ENCODE measurements around the gene LINC00632.

LINC00632 gene

DNA sequence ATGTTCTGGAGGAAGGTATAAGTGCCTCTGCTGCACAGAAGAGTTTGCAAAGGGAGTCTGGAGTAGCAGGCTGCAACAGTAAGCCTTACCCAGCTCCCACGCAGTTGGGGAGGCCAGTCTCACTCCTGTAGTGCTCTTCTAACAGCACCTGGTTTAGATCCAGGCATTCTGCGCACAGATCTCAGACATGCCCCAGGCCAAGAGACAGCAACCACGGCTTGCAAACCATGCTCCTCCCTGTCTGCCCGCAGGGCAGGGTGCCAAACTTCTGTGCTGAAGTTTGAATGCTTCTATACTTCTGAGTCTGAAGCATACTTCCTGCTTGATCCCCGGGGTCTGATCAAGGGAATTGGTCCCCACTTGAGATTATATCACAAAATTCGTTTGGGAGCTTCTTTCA is 106.3 kb downstream of the LINC00632 start:
- no peak overlapping the region for H3K4me3 ChIP-seq (ENCODE audit: insufficient read depth, low read depth, low read length, poor library complexity, severe bottlenecking)
- no peak overlapping the region for H3K27ac ChIP-seq (ENCODE audit: insufficient read depth, low read length, poor library complexity, severe bottlenecking)
- H3K27me3 ChIP-seq (replicated peaks; ENCODE audit: control insufficient read depth, insufficient read depth, low read length, poor library complexity, severe bottlenecking) = no peaks in the 10 kb centered on the region
- H3K4me1 ChIP-seq (ENCODE audit: control insufficient read depth, insufficient read depth, low read length, poor library complexity, severe bottlenecking) = no peaks in the 10 kb centered on the region
- no peak for DNase-seq
- no peaks in the 10 kb centered on the region for H3K9me3 ChIP-seq (ENCODE audit: control insufficient read depth, low read length)
- no peaks in the 10 kb centered on the region for H3K36me3 ChIP-seq (ENCODE audit: control insufficient read depth, insufficient read depth, low read length)

- H3K36me3 ChIP-seq (ENCODE audit: control insufficient read depth, insufficient read depth, low read length) = no peaks in the 10 kb centered on the region
- H3K27ac ChIP-seq (ENCODE audit: insufficient read depth, low read length, poor library complexity, severe bottlenecking) = no peak overlapping the region
- H3K4me3 ChIP-seq (ENCODE audit: insufficient read depth, low read depth, low read length, poor library complexity, severe bottlenecking) = no peak overlapping the region
- H3K27me3 ChIP-seq (replicated peaks; ENCODE audit: control insufficient read depth, insufficient read depth, low read length, poor library complexity, severe bottlenecking) = no peaks in the 10 kb centered on the region
- H3K4me1 ChIP-seq (ENCODE audit: control insufficient read depth, insufficient read depth, low read length, poor library complexity, severe bottlenecking) = no peaks in the 10 kb centered on the region
- no peak for DNase-seq
- H3K9me3 ChIP-seq (ENCODE audit: control insufficient read depth, low read length) = no peaks in the 10 kb centered on the region
Measured at GRCh38 chrX:140817943-140818342, 108.4 kb downstream of the LINC00632 start.

DNA sequence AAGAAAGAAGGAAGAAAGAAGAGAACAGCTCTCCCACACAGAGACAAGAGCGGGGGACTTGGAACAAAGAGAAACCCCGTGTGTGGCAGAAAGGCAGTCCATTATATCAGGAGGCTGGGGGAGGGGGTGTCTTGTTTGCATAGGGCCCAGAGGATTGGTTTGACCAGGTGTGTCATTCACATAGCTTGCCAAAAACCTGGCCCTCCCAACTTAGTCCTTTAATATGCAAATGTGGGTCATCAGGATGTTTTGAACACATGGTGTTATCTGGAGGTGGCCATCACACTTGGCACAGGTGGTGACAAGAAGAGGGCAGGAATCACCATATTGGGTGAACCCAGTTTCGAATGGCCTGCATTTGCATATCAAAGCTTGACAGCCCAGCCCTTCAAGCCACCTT is 111.7 kb downstream of the LINC00632 start:
- Histone ChIP-seq H3K9me3 (ENCODE audit: control insufficient read depth, low read length) (no peaks in the 10 kb centered on the region), H3K4me3 (ENCODE audit: insufficient read depth, low read depth, low read length, poor library complexity, severe bottlenecking) (no peak overlapping the region), H3K27me3 (replicated peaks; ENCODE audit: control insufficient read depth, insufficient read depth, low read length, poor library complexity, severe bottlenecking) (no peaks in the 10 kb centered on the region), H3K36me3 (ENCODE audit: control insufficient read depth, insufficient read depth, low read length) (no peaks in the 10 kb centered on the region), H3K27ac (ENCODE audit: insufficient read depth, low read length, poor library complexity, severe bottlenecking) (no peak overlapping the region), H3K4me1 (ENCODE audit: control insufficient read depth, insufficient read depth, low read length, poor library complexity, severe bottlenecking) (no peaks in the 10 kb centered on the region)
- no peak for DNase-seq

- Histone ChIP-seq H3K4me3 (ENCODE audit: insufficient read depth, low read depth, low read length, poor library complexity, severe bottlenecking) (no peak overlapping the region), H3K27me3 (replicated peaks; ENCODE audit: control insufficient read depth, insufficient read depth, low read length, poor library complexity, severe bottlenecking) (no peaks in the 10 kb centered on the region), H3K4me1 (ENCODE audit: control insufficient read depth, insufficient read depth, low read length, poor library complexity, severe bottlenecking) (no peaks in the 10 kb centered on the region), H3K9me3 (ENCODE audit: control insufficient read depth, low read length) (no peaks in the 10 kb centered on the region), H3K27ac (ENCODE audit: insufficient read depth, low read length, poor library complexity, severe bottlenecking) (no peak overlapping the region), H3K36me3 (ENCODE audit: control insufficient read depth, insufficient read depth, low read length) (no peaks in the 10 kb centered on the region)
- no peak for DNase-seq
Measured at GRCh38 chrX:140822184-140822583, 112.6 kb downstream of the LINC00632 start.

GRCh38 chrX:140822861-140823260 is 113.3 kb downstream of the LINC00632 start:
- no peaks in the 10 kb centered on the region for H3K27me3 ChIP-seq (replicated peaks; ENCODE audit: control insufficient read depth, insufficient read depth, low read length, poor library complexity, severe bottlenecking)
- H3K27ac ChIP-seq (ENCODE audit: insufficient read depth, low read length, poor library complexity, severe bottlenecking) = no peak overlapping the region
- DNase-seq = no peak
- H3K4me1 ChIP-seq (ENCODE audit: control insufficient read depth, insufficient read depth, low read length, poor library complexity, severe bottlenecking) = no peaks in the 10 kb centered on the region
- no peaks in the 10 kb centered on the region for H3K36me3 ChIP-seq (ENCODE audit: control insufficient read depth, insufficient read depth, low read length)
- no peak overlapping the region for H3K4me3 ChIP-seq (ENCODE audit: insufficient read depth, low read depth, low read length, poor library complexity, severe bottlenecking)
- H3K9me3 ChIP-seq (ENCODE audit: control insufficient read depth, low read length) = no peaks in the 10 kb centered on the region

DNA sequence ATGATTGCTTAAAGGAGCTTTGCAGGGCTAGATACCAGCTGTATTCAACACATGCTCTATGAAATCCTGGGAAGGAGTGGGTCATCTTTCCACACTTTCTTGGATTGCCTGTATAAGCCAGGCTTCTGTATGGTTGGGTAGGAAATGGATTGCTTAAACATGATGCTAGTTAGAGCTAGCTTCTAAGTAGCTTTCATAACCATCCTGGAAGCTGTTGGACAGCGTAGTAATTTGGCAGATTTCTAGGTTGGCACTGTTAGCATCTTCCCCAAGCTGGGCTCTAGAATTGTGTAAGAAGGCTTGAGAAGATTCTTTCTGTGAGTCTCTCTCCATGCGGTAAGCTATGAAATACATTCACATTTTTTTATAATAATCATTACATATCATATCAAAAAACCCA is 127.3 kb downstream of the LINC00632 start:
- H3K9me3 ChIP-seq (ENCODE audit: control insufficient read depth, low read length) = no peaks in the 10 kb centered on the region
- H3K27me3 ChIP-seq (replicated peaks; ENCODE audit: control insufficient read depth, insufficient read depth, low read length, poor library complexity, severe bottlenecking) = no peaks in the 10 kb centered on the region
- no peak overlapping the region for H3K4me3 ChIP-seq (ENCODE audit: insufficient read depth, low read depth, low read length, poor library complexity, severe bottlenecking)
- H3K4me1 ChIP-seq (ENCODE audit: control insufficient read depth, insufficient read depth, low read length, poor library complexity, severe bottlenecking) = no peaks in the 10 kb centered on the region
- DNase-seq = no peak
- no peak overlapping the region for H3K27ac ChIP-seq (ENCODE audit: insufficient read depth, low read length, poor library complexity, severe bottlenecking)
- no peaks in the 10 kb centered on the region for H3K36me3 ChIP-seq (ENCODE audit: control insufficient read depth, insufficient read depth, low read length)

Data from effector memory CD4-positive, alpha-beta T cell (primary cell).